ENCODE results near the gene NACA2.
"Not testable (repeated sequence)": the region's sequence is repeated elsewhere in the genome, so short reads cannot be mapped to it uniquely, and the experiment has no call there.

NACA2 gene

DNA sequence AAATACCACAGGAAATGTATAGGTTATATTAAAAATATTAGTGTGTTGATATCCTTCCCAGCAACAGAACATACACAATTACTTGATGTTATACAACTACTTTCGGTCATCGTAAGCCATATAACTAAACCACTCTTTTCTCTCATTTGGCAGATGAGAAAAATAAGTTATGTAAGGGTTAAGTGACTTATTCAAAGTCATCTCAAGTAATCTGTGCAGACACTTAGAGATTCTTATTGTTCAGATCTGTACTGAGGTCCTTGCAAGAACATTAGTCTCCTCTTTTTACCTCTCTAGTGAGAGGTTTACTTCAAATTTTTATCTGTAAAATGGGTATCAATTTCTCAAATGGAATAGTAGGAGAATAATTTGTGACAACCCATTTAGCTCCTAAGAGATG lies 15.0 kb downstream of the NACA2 start:
- no peak for DNase-seq (ENCODE audit: low read depth in 2 of 2)

DNA sequence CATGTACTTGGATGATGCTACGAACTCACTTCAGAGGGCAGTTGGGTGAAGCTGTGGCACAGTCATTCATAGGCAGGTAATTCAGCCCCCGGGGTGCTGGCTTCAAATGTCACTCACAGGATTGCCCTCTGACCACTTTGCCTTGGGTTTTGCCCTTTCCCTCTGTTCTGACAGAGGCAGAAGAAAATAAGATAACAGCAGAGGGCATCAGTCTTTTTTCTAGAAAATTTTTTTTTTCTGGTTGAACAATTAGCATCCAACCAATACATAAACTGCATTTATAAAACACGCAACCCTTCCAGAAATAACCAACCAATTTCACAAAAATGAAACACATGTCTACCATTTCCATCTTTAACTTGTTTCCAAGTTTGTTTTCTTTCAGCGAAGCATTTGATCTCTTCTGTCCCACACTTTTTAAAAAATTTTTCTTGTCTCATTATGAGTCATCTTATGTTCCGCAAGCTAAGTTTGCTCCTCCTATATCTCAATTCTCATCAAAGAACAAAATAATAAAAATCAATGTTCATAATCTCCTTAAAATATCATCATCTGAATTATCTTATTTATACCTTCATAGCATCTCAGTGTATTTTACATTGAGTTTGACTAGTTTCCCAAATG lies 15.6 kb downstream of the NACA2 start:
- DNase-seq (ENCODE audit: low read depth in 2 of 2): no peak

DNA sequence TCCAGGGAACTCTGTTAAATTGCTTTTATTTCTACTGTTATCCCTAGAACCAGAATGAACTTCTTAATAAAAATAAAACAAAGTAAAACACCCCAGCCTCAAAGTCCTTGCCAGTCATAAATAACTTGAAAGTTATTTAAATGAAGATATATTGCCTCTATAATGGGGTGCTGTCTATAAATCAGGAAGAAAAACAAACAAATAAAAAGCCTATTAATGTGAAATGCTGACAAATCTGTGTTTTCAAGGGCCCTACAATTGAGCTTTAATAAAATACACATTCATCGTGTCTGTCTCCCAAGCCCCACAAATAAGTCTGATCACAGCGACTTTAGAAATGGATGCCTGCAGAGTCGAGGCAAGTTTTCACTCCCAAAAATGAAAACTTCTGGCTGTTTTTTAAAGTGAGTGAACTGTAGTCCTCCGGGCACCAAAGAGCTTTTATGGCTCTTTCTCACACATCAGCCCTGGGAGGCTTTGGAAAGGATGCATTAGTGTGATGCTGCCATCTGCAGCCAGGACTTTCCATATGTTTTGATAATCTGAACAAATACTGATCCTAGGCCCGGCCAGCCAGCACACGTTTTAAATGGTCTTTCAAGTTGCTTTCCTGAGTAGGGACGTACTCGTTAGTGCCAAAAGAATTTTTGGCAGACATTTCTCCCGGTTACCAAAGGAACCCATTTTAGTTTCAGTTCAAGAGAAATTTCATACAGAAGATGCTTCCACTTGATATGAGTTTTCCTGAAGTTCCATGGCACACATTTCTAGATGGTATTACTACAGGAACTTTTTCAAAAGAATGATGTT lies 16.3 kb downstream of the NACA2 start:
- no peak for DNase-seq (ENCODE audit: low read depth in 2 of 2)

- DNase-seq (ENCODE audit: low read depth in 2 of 2): not testable (repeated sequence)
These were observed 18.5 kb downstream of the NACA2 start for GRCh38 chr17:61572547-61572946.

GRCh38 chr17:61571624-61572023 lies 19.4 kb downstream of the NACA2 start:
- no peak for DNase-seq (ENCODE audit: low read depth in 2 of 2)

- DNase-seq (ENCODE audit: low read depth in 2 of 2): no peak
These were observed 20.9 kb downstream of the NACA2 start for GRCh38 chr17:61570118-61570517.

DNA sequence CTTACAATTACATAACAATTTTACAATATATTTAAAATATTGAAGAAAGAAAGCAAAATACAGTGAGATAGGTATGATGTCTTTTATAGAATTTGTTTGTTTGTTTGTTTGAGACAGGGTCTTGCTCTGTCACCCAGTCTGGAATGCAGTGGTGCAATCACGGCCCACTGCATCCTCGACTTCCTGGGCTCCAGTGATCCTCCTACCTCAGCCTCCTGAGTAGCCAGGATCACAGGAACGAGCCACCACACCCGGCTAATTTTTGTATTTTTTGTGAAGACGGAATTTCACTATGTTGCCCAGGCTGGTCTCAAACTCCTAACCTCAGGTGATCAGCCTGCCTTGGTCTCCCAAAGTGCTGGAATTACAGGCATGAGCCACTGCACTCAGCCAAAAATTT lies 21.5 kb downstream of the NACA2 start:
- not testable (repeated sequence) for DNase-seq (ENCODE audit: low read depth in 2 of 2)

DNA sequence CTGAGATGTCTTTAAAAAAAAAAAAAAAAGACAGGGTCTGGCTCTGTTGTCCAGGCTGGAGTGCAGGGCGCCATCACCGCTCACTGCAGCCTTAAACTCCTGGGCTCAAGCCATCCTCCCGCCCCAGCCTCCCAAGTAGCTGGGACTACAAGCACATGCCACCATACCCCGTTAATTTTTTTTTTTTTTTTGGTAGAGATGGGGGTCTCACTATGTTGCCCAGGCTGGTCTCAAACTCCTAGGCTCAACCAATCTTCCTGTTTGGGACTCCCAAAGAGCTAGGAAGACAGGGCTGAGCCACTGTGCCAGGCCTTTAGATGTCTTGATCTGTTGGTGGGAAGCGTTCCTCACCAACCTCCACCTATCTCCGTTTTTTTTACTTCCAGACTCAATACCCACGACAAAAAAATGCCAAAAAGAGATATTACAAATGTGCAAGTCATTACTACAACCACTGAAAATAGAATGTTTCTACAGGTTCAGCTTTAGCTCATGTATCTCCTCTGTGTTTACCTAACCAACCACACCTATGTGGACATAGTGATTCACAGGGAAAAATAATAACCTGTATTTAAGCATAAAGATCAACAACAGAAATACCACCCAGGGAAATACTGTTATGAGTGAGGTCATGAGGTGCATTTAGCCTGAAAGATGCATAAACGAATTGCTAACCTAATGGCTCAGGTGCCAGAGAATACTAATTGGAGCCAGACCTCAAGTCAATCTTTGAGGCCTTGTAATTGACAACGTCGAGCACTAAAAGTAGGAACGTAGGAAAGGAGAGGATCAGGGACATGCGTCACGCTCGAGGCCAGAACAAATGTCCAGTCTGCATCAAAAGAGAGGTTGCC lies 22.6 kb downstream of the NACA2 start:
- no peak for DNase-seq (ENCODE audit: low read depth in 2 of 2)

- no peak for DNase-seq (ENCODE audit: low read depth in 2 of 2)
These were observed 23.8 kb downstream of the NACA2 start for GRCh38 chr17:61567045-61567802.

DNA sequence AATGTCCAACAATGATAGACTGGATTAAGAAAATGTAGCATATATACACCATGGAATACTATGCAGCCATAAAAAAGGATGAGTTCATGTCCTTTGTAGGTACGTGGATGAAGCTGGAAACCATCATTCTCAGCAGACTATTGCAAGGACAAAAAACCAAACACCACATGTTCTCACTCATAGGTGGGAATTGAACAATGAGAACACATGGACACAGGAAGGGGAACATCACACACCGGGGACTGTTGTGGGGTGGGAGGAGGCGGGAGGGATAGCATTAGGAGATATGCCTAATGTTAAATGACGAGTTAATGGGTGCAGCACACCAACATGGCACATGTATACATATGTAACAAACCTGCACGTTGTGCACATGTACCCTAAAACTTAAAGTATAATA lies 24.6 kb downstream of the NACA2 start:
- DNase-seq (ENCODE audit: low read depth in 2 of 2): not testable (repeated sequence)

DNA sequence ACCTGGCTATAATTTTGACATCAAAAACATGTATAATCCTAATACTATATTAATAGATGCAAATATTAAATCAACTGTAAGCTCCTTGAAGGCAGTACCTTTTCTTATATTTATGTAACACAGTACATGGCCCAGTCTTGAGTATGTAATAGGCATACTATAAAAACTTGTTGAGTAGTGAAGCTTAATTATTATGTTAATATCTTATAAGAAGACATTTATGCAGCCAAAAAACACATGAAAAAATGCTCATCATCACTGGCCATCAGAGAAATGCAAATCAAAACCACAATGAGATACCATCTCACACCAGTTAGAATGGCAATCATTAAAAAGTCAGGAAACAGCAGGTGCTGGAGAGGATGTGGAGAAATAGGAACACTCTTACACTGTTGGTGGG lies 25.2 kb downstream of the NACA2 start:
- not testable (repeated sequence) for DNase-seq (ENCODE audit: low read depth in 2 of 2)

DNA sequence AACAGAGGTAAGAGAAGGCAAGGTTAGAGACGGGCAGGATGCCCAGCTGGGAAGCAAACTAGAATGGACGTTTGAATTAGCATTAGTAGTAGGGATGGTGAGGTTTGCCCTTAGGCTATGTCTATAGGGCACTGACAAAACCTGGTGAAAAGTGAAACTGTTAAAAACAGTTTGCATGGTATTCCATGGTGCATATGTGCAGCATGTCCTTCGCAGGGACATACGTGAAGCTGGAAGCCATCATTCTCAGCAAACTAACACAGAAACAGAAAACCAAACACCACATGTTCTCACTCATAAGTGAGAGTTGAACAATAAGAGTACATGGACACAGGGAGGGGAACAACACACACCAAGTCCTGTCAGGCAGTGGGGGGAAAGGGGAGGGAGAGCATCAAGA lies 25.8 kb downstream of the NACA2 start:
- no peak for DNase-seq (ENCODE audit: low read depth in 2 of 2)

- no peak for DNase-seq (ENCODE audit: low read depth in 2 of 2)
These were observed 28.7 kb downstream of the NACA2 start for GRCh38 chr17:61562287-61562686.

DNA sequence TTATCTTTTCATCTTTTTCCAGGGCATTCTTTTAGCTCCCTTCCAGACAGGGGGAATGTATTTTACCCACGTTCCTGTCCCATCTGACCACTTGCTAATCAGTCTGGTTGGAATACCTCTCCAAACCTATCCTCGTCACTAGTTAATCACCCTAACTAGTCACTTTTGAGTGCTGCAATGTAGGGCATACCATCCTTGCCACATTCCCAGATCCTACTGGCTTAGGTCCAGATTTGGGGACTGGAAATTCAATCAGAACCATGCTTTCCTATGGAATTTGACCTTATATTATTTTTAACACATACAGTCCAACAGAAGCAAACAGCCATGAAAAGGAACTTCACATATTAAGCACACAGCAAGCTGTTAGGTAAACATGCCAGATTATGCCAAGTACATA lies 29.7 kb downstream of the NACA2 start:
- DNase-seq (ENCODE audit: low read depth in 2 of 2): no peak

DNA sequence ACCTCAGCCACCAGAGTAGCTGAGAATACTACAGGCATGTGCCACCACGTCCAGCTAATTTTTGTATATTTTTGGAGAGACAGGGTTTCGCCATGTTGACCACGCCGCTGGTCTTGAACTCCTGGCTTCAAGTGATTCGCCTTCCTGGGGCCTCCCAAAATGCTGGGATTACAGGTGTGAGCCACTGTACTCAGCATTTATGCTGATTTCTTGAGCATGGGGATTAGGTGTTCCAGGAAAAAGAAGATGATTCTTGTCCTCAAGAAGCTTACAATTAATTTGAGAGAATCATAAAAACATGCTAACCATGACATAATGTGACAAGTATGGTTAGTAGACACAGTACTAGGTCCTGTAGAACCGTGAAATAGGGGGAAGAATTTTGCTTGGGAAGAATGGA lies 30.9 kb downstream of the NACA2 start:
- no peak for DNase-seq (ENCODE audit: low read depth in 2 of 2)

- no peak for DNase-seq (ENCODE audit: low read depth in 2 of 2)
These were observed 34.5 kb downstream of the NACA2 start for GRCh38 chr17:61556224-61557188.

GRCh38 chr17:61555127-61555566 lies 35.9 kb downstream of the NACA2 start:
- no peak for DNase-seq (ENCODE audit: low read depth in 2 of 2)

DNA sequence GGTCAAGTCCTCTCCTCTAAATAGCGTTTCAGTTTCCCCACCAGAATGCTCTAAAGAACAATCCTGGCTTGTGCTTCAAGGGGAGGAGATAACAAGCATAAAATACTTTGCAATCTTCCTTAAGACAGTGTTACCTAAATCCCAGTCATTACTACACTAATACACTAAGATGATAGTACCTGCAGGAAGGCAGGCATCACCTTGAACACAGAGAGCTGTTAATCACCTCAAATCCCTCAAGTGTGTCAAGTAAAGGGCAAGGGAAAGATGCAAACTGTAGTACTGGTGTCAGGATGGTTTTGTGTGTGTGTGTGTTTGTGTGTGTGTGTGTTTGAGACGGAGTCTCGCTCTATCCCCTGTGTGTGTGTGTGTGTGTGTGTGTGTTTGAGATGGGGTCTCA lies 36.8 kb downstream of the NACA2 start:
- DNase-seq (ENCODE audit: low read depth in 2 of 2): no peak

- not testable (repeated sequence) for DNase-seq (ENCODE audit: low read depth in 2 of 2)
These were observed 38.5 kb downstream of the NACA2 start for GRCh38 chr17:61552560-61552959.

DNA sequence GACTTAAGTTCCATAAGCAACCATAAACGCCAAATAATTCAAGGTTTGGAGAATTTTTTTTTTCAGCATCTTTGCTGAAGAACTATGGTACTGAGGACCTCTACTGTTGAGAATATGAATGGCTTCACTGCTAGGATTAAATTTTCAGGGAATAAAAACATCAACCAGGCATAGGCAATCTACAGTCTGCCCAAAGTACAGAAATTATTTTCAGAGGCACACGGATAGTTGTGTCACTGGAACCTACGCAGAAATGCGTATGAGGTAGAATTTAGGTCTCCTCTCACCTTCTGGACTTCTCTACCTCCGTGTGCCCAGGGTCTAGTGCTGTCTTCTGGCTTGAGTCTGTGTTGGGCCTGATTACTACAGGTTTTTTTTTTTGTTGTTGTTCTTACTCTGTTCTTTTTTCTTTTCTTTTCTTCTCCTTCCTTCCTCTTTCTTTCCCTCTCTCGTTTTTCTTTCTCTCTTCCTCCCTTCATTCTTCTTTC lies 39.7 kb downstream of the NACA2 start:
- no peak for DNase-seq (ENCODE audit: low read depth in 2 of 2)

All from stimulated activated CD4-positive, alpha-beta T cell treated with anti-CD3 and anti-CD28 coated beads, Interleukin-4, amount 100 ng/mL, for 48 hours (primary cell).